Naive thymus-derived CD8-positive, alpha-beta T cell (primary cell): ENCODE data around the gene HNRNPA0. TPM values are rescaled to one million over a fixed set of nuclear protein-coding genes. Genes with fewer than 3 reads are reported as not detected.
"Not testable (repeated sequence)": the region's sequence is repeated elsewhere in the genome, so short reads cannot be mapped to it uniquely, and the experiment has no call there.

Source experiments
- ATAC-seq, 2 donors: fragments of 150-1000 bp; cut with Tn5 transposase in 1 of 2; sonication (Bioruptor Pico), chemical (Tn5 transposase) in 1 of 2; 1 replicate in 1 of 2; 2 replicates in 1 of 2; pipeline ENCODE4 v1.10.0; 2021; ENCODE audit warnings: mild to moderate bottlenecking in 2 of 2, moderate library complexity in 2 of 2
- POLR2A ChIA-PET: fragments of 350-600 bp; sonication (Branson Sonifier 250); formaldehyde crosslinking; loops from one replicate; lab custom pipeline; 2021; ENCODE audit warnings: antibody characterized with exemption; lab: Charles Lee
- DNase-seq, 10 donors: peaks; one replicate each; pipeline versions ENCODE4 v3.0.0 to v3.0.0-alpha.2; 2020 to 2022
- H3K27ac Mint-ChIP-seq, 10 donors: one replicate each; pipeline ENCODE4 v1.8.0; 2020 to 2022; ENCODE audit warnings: mild to moderate bottlenecking in 10 of 10, mixed read lengths in 10 of 10, moderate library complexity in 4 of 10, inconsistent platforms in 1 of 10
- H3K27me3 Mint-ChIP-seq, 5 donors: one replicate each; pipeline ENCODE4 v1.8.0; 2021 to 2022; ENCODE audit warnings: mixed read lengths in 5 of 5
- H3K36me3 Mint-ChIP-seq, 3 donors: one replicate each; pipeline ENCODE4 v1.8.0; 2020 to 2022; ENCODE audit warnings: mixed read lengths in 3 of 3, mild to moderate bottlenecking in 2 of 3, inconsistent platforms in 1 of 3
- H3K4me1 Mint-ChIP-seq, 4 donors: one replicate each; pipeline ENCODE4 v1.8.0; 2021 to 2022; ENCODE audit warnings: mixed read lengths in 4 of 4
- H3K4me3 Mint-ChIP-seq, 10 donors: one replicate each; pipeline ENCODE4 v1.8.0; 2020 to 2022; ENCODE audit warnings: mild to moderate bottlenecking in 10 of 10, mixed read lengths in 10 of 10, moderate library complexity in 6 of 10, inconsistent platforms in 1 of 10
- H3K9me3 Mint-ChIP-seq, 9 donors: one replicate each; pipeline ENCODE4 v1.8.0; 2020 to 2022; ENCODE audit warnings: mixed read lengths in 9 of 9, mild to moderate bottlenecking in 3 of 9, inconsistent platforms in 1 of 9, moderate library complexity in 1 of 9
- polyA plus RNA-seq, 3 donors: library from polyadenylated mRNA; unstranded; fragments of 300-500 nt; fragmentation: Illumina TruSeq; gene quantifications; one replicate each; pipeline ENCODE4 v1.2.3, GENCODE V29; 2021
- total RNA-seq, 8 experiments: library from RNA in 2 of 8; stranded (reverse) in 2 of 8; gene quantifications; one replicate each; pipeline ENCODE4 v1.2.3 and lab custom pipeline; 2021 to 2026

HNRNPA0 gene
- total RNA-seq: 10 to 100 TPM; 34.0 to 34.6 TPM
- 10 to 100 TPM; 16.1 to 17.9 (median 16.5) TPM for polyA plus RNA-seq
- 148 to 234 (median 194) reads per million in 6 experiments for total RNA-seq (lab: John Stamatoyannopoulos, UW)

GRCh38 chr5:137754188-137754960, at the start of gene HNRNPA0:
Gene HNRNPA0 (minus strand): TSS chr5:137754363. CDS start chr5:137754066, 297 bp downstream.
- Mint-ChIP-seq H3K36me3 (peaks cover 0 to 27% (median 0%) of the 10 kb centered on the region in 3 donors), H3K4me1 (peaks cover 16 to 39% (median 27%) of the 10 kb centered on the region in 4 donors), H3K27me3 (no peaks in the 10 kb centered on the region), H3K4me3 (peak within 1 kb of the TSS; percentile 96 to 100 (median 99)), H3K27ac (peak within 1 kb of the TSS; percentile 100), H3K9me3 (no peaks in the 10 kb centered on the region)
- peak; percentile 83 for ATAC-seq
- DNase-seq: peak; percentile 93 to 100 (median 97)
- POLR2A ChIA-PET: interaction anchor here (0.5 to 5.1 kb wide), 21 partner anchors 12 to 1781 kb away, joined by 3 to 88 read pairs (median 5); partner anchors contain the start of genes FAM13B, FAM53C, HSPA9 and KLHL3

- peaks cover 0 to 2% (median 0%) of the 10 kb centered on the region in 4 donors for H3K4me1 Mint-ChIP-seq
- no peaks in the 10 kb centered on the region for H3K27me3 Mint-ChIP-seq
- ATAC-seq: no peak
- H3K4me3 Mint-ChIP-seq: no peak overlapping the region
- no peak overlapping the region for H3K27ac Mint-ChIP-seq
- POLR2A ChIA-PET: no interaction called here
- H3K9me3 Mint-ChIP-seq: no peaks in the 10 kb centered on the region
- no peaks in the 10 kb centered on the region for H3K36me3 Mint-ChIP-seq
- DNase-seq: no peak
Observed at GRCh38 chr5:137802282-137803210, 48.4 kb upstream of the HNRNPA0 start.

- Mint-ChIP-seq H3K36me3 (no peaks in the 10 kb centered on the region), H3K27ac (no peak overlapping the region), H3K27me3 (no peaks in the 10 kb centered on the region), H3K4me3 (no peak overlapping the region), H3K4me1 (no peaks in the 10 kb centered on the region), H3K9me3 (no peaks in the 10 kb centered on the region)
- no peak for ATAC-seq
- POLR2A ChIA-PET: no interaction called here
- DNase-seq: no peak
Observed at GRCh38 chr5:137800700-137801411, 46.7 kb upstream of the HNRNPA0 start.

- Mint-ChIP-seq H3K36me3 (no peaks in the 10 kb centered on the region), H3K27me3 (no peaks in the 10 kb centered on the region), H3K4me1 (no peaks in the 10 kb centered on the region), H3K9me3 (no peaks in the 10 kb centered on the region), H3K4me3 (no peak overlapping the region), H3K27ac (no peak overlapping the region)
- POLR2A ChIA-PET: no interaction called here
- DNase-seq: no peak
- ATAC-seq: no peak
Observed at GRCh38 chr5:137796279-137796678, 42.1 kb upstream of the HNRNPA0 start.

GRCh38 chr5:137794863-137795262, 40.7 kb upstream of the HNRNPA0 start:
- Mint-ChIP-seq H3K4me3 (no peak overlapping the region), H3K27me3 (no peaks in the 10 kb centered on the region), H3K9me3 (no peaks in the 10 kb centered on the region), H3K4me1 (no peaks in the 10 kb centered on the region), H3K27ac (no peak overlapping the region), H3K36me3 (no peaks in the 10 kb centered on the region)
- POLR2A ChIA-PET: no interaction called here
- ATAC-seq (no peak), DNase-seq (no peak)

GRCh38 chr5:137792303-137792702, 38.1 kb upstream of the HNRNPA0 start:
- Mint-ChIP-seq H3K27ac (no peak overlapping the region), H3K27me3 (no peaks in the 10 kb centered on the region), H3K4me3 (no peak overlapping the region), H3K36me3 (no peaks in the 10 kb centered on the region), H3K4me1 (no peaks in the 10 kb centered on the region), H3K9me3 (peaks cover 0 to 5% (median 0%) of the 10 kb centered on the region in 9 donors)
- DNase-seq: no peak
- ATAC-seq: no peak
- POLR2A ChIA-PET: no interaction called here

GRCh38 chr5:137791799-137792198, 37.6 kb upstream of the HNRNPA0 start:
- no peak for DNase-seq
- Mint-ChIP-seq H3K36me3 (no peaks in the 10 kb centered on the region), H3K4me3 (no peak overlapping the region), H3K9me3 (peaks cover 0 to 5% (median 0%) of the 10 kb centered on the region in 9 donors), H3K4me1 (peaks cover 0 to 5% (median 0%) of the 10 kb centered on the region in 4 donors), H3K27ac (no peak overlapping the region), H3K27me3 (no peaks in the 10 kb centered on the region)
- ATAC-seq: no peak
- POLR2A ChIA-PET: no interaction called here

GRCh38 chr5:137791387-137791786, 37.2 kb upstream of the HNRNPA0 start:
- DNase-seq (no peak), ATAC-seq (no peak)
- POLR2A ChIA-PET: no interaction called here
- Mint-ChIP-seq H3K36me3 (no peaks in the 10 kb centered on the region), H3K4me1 (peaks cover 0 to 5% (median 0%) of the 10 kb centered on the region in 4 donors), H3K27ac (no peak overlapping the region), H3K4me3 (no peak overlapping the region), H3K9me3 (peaks cover 0 to 5% (median 0%) of the 10 kb centered on the region in 9 donors), H3K27me3 (no peaks in the 10 kb centered on the region)

- DNase-seq, H3K4me3 Mint-ChIP-seq, H3K27ac Mint-ChIP-seq, H3K4me1 Mint-ChIP-seq, H3K27me3 Mint-ChIP-seq, ATAC-seq, POLR2A ChIA-PET: not testable (repeated sequence)
- Mint-ChIP-seq H3K9me3 (peaks cover 0 to 18% (median 1%) of the 10 kb centered on the region in 9 donors), H3K36me3 (peaks cover 4 to 13% (median 9%) of the 10 kb centered on the region in 3 donors)
Observed at GRCh38 chr5:137788560-137788959, 34.4 kb upstream of the HNRNPA0 start.

GRCh38 chr5:137782984-137783536, 28.9 kb upstream of the HNRNPA0 start:
- ATAC-seq: no peak
- DNase-seq: no peak
- peaks cover 0 to 5% (median 0%) of the 10 kb centered on the region in 4 donors for H3K4me1 Mint-ChIP-seq
- H3K27ac Mint-ChIP-seq: no peak overlapping the region
- peaks cover 0 to 14% (median 0%) of the 10 kb centered on the region in 9 donors for H3K9me3 Mint-ChIP-seq
- POLR2A ChIA-PET: no interaction called here
- H3K27me3 Mint-ChIP-seq: peaks cover 0 to 8% (median 0%) of the 10 kb centered on the region in 5 donors
- peaks cover 4 to 13% (median 9%) of the 10 kb centered on the region in 3 donors for H3K36me3 Mint-ChIP-seq
- H3K4me3 Mint-ChIP-seq: no peak overlapping the region

GRCh38 chr5:137782055-137782454, 27.9 kb upstream of the HNRNPA0 start:
- POLR2A ChIA-PET: no interaction called here
- H3K27me3 Mint-ChIP-seq: peaks cover 0 to 8% (median 0%) of the 10 kb centered on the region in 5 donors
- peaks cover 0 to 3% (median 0%) of the 10 kb centered on the region in 4 donors for H3K4me1 Mint-ChIP-seq
- DNase-seq (no peak), ATAC-seq (no peak)
- peaks cover 0 to 14% (median 0%) of the 10 kb centered on the region in 9 donors for H3K9me3 Mint-ChIP-seq
- H3K27ac Mint-ChIP-seq: no peak overlapping the region
- no peak overlapping the region for H3K4me3 Mint-ChIP-seq
- H3K36me3 Mint-ChIP-seq: peaks cover 4 to 13% (median 9%) of the 10 kb centered on the region in 3 donors
